Progenitor cell of endocrine pancreas (in vitro differentiated cells): Measurements from ENCODE around the gene TMEM81. TPM values are rescaled to one million over a fixed set of nuclear protein-coding genes. Genes with fewer than 3 reads are reported as not detected.

ENCODE experiments used
- DNase-seq: peaks from one replicate; pipeline ENCODE4 v3.0.0; 2021; ENCODE audit warnings: low spot score; ENCODE audit not compliant: unreplicated experiment
- H3K27ac Mint-ChIP-seq: 2 replicates; pipeline ENCODE4 v1.8.0; 2021; ENCODE audit warnings: mild to moderate bottlenecking, moderate library complexity, mixed read lengths
- H3K27me3 Mint-ChIP-seq: 2 replicates; pipeline ENCODE4 v1.8.0; 2021; ENCODE audit warnings: mixed read lengths
- H3K36me3 Mint-ChIP-seq: 2 replicates; pipeline ENCODE4 v1.8.0; 2022; ENCODE audit warnings: mixed read lengths; ENCODE audit not compliant: insufficient read depth
- H3K4me1 Mint-ChIP-seq: 2 replicates; pipeline ENCODE4 v1.8.0; 2021; ENCODE audit warnings: low read depth, mixed read lengths
- H3K4me3 Mint-ChIP-seq: 2 replicates; pipeline ENCODE4 v1.8.0; 2021; ENCODE audit warnings: low read depth, mild to moderate bottlenecking, moderate library complexity, mixed read lengths
- H3K9me3 Mint-ChIP-seq: 2 replicates; pipeline ENCODE4 v1.8.0; 2021; ENCODE audit warnings: low read depth, mixed read lengths
- total RNA-seq: library from RNA; stranded (reverse); gene quantifications from 2 replicates; pipeline ENCODE4 v1.2.1, GENCODE V29; 2021
- TF ChIP-seq, protein P1 (sequence below): fragments of 200-600 bp; sonication (generic); IDR thresholded peaks from one replicate; pipeline ENCODE4 v1.5.0; 2021; ENCODE audit warnings: antibody characterized with exemption, mild to moderate bottlenecking; ENCODE audit not compliant: unreplicated experiment

Gene TMEM81
- total RNA-seq, 1 donor from 2014 or later = 5.1 TPM

DNA sequence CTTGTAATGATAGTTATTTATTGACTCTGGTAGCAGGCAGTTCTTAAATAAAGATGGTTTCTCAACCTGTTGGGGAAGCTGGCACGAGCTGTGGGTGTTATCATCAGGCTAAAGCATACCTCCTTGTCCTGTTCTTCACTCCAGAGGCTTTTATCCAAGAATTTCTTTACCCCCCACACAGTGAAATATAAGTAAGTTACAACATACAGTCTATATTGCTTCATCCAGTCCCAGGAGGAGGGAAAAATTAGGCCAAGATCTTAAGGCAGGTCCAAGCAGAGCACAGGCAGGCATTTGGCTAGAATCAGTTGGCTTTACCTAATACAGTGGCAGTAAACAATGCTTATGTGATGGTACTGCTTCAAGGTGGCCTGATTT, 6.3 kb downstream of the TMEM81 start:
- no peaks in the 10 kb centered on the region for H3K27me3 Mint-ChIP-seq
- DNase-seq = no peak
- H3K27ac Mint-ChIP-seq = no peak overlapping the region
- H3K9me3 Mint-ChIP-seq = no peaks in the 10 kb centered on the region
- H3K36me3 Mint-ChIP-seq = no peaks in the 10 kb centered on the region
- TF ChIP-seq, protein P1, sequence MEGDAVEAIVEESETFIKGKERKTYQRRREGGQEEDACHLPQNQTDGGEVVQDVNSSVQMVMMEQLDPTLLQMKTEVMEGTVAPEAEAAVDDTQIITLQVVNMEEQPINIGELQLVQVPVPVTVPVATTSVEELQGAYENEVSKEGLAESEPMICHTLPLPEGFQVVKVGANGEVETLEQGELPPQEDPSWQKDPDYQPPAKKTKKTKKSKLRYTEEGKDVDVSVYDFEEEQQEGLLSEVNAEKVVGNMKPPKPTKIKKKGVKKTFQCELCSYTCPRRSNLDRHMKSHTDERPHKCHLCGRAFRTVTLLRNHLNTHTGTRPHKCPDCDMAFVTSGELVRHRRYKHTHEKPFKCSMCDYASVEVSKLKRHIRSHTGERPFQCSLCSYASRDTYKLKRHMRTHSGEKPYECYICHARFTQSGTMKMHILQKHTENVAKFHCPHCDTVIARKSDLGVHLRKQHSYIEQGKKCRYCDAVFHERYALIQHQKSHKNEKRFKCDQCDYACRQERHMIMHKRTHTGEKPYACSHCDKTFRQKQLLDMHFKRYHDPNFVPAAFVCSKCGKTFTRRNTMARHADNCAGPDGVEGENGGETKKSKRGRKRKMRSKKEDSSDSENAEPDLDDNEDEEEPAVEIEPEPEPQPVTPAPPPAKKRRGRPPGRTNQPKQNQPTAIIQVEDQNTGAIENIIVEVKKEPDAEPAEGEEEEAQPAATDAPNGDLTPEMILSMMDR = no peak
- no peaks in the 10 kb centered on the region for H3K4me1 Mint-ChIP-seq
- no peak overlapping the region for H3K4me3 Mint-ChIP-seq

DNA sequence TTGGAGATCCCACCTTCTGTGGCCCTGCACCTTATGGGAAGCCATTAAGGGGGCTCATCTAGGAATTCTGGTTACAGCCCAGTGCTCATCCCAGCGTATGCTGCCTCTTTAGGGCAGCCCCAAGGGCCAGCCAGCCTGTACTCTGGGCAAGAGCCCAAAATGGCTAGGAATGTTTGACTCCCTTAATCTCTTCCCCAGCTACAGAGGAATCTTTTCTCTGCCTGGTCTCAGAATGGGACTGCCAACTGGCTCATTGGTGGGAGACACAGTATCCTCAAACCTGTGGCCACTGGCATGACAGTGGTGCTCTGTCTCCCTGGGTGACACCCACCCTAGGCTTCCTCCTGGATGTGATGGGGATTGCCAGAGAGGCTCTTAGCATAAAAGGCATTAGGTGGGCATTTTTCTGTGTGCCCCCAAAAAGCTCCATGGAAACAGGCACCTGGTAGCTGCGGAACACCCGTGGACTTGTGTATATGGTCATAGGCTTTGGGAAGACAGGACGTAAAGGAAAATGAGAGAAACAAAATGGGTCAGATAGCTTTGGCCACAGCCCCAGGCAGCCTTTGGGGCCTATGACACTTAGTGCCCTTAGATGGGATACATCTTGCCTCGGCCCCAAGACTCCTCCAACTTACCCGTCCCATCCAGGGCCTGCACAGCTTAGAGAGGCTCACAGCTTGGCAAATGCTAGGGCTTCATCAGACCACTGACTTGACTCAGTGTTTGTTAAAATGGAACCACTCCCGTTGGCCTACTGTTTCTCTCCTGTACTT, 6.9 kb downstream of the TMEM81 start:
- no peaks in the 10 kb centered on the region for H3K4me1 Mint-ChIP-seq
- H3K9me3 Mint-ChIP-seq = no peaks in the 10 kb centered on the region
- no peak for DNase-seq
- H3K27ac Mint-ChIP-seq = no peak overlapping the region
- H3K36me3 Mint-ChIP-seq = no peaks in the 10 kb centered on the region
- TF ChIP-seq, protein P1 = no peak
- H3K27me3 Mint-ChIP-seq = no peaks in the 10 kb centered on the region
- no peak overlapping the region for H3K4me3 Mint-ChIP-seq

DNA sequence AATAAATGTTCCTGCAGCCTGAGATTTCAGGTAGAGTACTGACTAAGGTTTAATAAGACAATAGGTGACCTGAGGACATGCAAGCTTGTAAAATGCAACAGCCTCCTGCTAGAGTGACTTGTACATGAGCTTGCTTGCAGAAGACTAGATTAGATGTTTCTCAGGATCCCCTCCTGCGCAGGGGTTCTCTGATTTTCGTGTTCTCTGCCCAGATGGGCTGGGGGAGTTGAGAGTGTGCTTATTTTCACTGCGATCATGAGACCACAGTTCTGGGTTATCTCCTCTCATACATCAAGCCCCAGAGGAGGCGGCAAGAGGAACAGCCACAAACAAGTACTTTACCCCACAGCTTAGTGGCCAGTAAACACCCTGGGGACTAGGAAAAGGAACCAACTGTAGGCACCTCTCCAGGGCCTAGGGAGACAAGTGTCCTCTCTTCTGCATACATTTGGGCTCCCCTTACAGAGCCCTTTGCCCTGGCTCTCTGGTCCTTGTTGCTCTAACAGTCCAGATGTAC, 8.0 kb downstream of the TMEM81 start:
- DNase-seq = no peak
- H3K36me3 Mint-ChIP-seq = no peaks in the 10 kb centered on the region

DNA sequence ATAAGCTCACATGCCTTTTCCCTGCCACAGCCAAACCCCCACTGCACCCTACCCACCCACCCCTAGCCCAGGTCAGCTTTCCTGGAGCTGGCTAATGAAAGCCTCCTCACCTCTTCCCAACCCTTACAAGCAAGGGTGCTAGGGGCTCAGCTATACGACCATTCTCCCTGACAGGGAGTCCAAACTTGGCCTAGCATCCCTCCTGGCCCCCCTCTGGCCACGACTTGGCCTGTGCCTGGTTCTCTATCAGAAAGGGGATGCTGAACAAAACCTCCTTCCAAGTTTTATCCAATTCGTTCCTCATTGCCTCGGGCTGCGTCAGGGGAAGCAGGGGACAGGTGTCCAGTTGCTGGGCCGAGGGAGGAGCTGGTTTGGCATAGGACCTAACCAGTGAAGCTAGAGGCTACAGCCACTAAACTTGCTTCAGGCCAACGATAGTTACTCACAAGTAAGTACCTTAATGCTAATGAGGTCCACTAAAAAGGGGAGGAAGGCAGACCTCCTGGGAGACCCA, 8.6 kb downstream of the TMEM81 start:
- no peak overlapping the region for H3K4me3 Mint-ChIP-seq
- no peak overlapping the region for H3K27ac Mint-ChIP-seq
- H3K9me3 Mint-ChIP-seq = no peaks in the 10 kb centered on the region
- no peaks in the 10 kb centered on the region for H3K27me3 Mint-ChIP-seq
- H3K36me3 Mint-ChIP-seq = no peaks in the 10 kb centered on the region
- H3K4me1 Mint-ChIP-seq = no peaks in the 10 kb centered on the region
- TF ChIP-seq, protein P1 = no peak
- no peak for DNase-seq

More for the DNA sequence above, 8.0 kb downstream of the TMEM81 start:
- Mint-ChIP-seq H3K4me1 (no peaks in the 10 kb centered on the region), H3K9me3 (no peaks in the 10 kb centered on the region), H3K4me3 (no peak overlapping the region), H3K27me3 (no peaks in the 10 kb centered on the region), H3K27ac (no peak overlapping the region)
- TF ChIP-seq, protein P1 = no peak

DNA sequence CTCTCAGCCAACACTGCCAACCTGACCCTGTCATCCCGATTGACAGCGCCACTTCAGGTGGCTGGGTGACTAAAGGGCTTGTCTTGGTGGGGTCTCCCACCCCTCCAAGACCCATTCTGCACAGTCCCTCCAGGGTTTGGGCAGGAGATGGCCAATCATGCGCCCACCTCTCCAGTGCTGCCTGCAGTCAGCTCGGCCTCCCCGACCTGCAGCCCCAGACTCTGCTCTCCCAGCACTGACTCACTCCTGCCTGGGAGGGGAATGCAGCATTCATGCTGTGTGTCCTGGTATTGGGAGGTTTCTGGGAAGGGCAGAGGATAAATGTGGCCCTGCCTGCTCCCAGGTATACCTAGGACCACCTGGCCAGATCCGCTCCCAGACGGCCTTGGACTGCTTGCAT, 9.7 kb downstream of the TMEM81 start:
- no peaks in the 10 kb centered on the region for H3K4me1 Mint-ChIP-seq

More for the DNA sequence above, 9.7 kb downstream of the TMEM81 start:
- H3K4me3 Mint-ChIP-seq = no peak overlapping the region
- no peaks in the 10 kb centered on the region for H3K27me3 Mint-ChIP-seq
- no peaks in the 10 kb centered on the region for H3K36me3 Mint-ChIP-seq
- no peak overlapping the region for H3K27ac Mint-ChIP-seq
- TF ChIP-seq, protein P1 = no peak
- no peaks in the 10 kb centered on the region for H3K9me3 Mint-ChIP-seq
- DNase-seq = no peak
